ENCODE results near the gene R3HDM2.
"Not testable (repeated sequence)": the region's sequence is repeated elsewhere in the genome, so short reads cannot be mapped to it uniquely, and the experiment has no call there.

R3HDM2 gene

DNA sequence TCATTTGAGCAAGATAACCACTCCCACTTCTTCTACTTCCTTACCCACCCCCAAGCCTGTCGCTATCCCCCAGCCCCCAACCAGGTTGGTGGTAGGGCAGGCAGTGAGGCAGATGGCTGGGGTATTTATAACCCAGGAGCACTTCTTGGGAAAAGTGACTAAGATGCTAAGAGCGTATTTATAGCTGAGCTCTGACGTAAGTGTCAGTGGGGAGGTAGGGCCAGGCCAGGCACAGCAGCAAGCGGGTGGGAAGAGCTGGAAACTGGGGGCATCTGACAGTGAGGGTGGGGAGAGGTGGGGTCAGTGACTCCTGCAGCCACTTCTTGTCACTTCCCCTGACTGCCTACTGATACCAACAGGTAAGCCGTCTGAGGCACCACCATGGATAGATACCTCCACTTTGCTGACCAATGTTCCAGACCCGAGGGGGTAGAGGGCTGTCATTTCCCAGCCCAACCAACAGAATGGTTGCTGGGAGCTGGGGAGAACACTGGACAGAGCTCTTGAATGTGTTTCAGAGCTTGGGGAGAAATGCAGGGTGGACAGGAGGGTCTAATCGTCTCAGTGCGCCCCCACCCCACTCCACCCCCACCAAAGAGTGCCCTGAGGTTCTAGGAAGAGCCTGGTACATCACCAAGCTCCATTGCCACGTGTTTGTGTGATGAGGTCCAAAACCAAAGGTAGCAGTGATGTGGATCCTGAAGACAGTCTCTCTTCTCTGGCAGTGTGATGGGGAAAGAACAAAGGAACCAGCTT lies 21.5 kb upstream of the R3HDM2 start:
- DNase-seq = no peak

DNA sequence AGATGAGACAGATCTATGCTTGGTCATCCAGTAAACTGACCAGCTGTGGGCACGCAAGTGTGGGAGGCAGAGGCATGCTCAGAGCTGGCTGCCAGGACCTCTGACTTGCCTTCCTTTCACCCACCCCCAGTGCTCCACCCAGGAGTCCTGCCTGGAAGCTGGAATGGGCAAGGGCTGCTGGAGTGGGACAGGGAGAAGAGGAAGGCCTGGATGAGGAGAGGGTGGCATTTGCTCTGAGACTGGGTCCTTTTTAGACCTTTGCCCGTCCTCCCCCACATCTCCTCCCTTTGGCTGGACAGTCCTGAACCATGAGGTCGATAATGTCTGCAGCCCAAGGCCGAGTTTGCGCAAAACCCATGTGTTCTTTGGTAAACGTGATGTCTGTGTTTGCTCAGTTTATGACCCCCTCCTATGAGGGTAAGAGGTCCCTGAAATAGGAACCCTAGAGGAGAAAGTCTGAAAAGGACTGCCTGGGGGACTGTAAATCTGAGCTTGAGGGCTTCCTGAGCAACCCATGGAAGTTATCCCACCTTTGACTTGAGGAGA lies 20.5 kb upstream of the R3HDM2 start:
- no peak for DNase-seq

DNA sequence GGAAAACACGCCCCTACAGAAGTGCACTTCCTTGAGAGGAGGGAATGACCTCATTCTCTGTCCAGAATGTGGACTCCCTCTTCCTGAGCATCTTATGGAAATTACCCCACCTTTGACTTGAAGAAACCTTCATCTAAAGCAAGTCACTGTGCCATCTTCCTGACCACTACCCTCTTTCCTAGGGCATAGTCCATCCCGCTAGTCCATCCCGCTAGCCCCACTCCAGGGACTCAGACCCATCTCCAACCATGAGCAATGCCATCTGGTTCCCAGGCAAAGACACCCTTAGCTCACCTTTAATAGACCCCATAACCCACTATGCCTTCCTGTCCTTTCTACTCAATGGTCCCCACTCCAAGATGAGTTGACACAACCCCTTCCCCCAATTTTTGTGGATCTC lies 19.2 kb upstream of the R3HDM2 start:
- DNase-seq = no peak

DNA sequence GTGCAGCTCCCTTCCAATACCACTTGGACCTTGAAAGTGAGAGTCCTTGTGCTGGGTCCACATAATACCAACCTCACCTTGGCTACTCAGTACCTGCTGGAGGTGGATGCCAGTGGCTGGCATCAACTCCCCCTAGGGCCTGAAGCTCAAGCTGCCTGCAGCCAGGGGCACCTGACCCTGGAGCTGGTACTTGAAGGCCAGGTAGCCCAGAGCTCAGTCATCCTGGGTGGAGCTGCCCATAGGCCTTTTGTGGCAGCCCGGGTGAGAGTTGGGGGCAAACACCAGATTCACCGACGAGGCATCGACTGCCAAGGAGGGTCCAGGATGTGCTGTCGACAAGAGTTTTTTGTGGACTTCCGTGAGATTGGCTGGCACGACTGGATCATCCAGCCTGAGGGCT lies 18.5 kb upstream of the R3HDM2 start:
- DNase-seq = no peak

DNA sequence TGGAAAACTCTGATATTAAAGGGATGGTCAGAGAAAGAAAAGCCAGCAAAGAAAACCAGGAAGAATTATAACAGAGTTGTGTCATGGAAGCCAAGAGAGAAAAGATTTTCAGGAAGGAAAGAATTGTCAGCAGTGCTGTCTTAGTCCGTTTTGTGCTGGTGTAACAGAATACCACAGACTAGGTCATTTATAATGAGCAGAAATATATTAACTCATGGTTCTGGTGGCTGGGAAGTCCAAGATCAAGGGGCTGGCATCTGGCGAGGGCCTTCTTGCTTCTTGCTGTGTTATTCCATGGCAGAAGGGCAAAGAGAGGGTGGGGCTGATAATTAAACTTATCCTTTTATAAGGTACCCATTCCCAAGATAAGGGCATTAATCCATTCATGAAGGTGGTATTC lies 17.8 kb upstream of the R3HDM2 start:
- DNase-seq = no peak

DNA sequence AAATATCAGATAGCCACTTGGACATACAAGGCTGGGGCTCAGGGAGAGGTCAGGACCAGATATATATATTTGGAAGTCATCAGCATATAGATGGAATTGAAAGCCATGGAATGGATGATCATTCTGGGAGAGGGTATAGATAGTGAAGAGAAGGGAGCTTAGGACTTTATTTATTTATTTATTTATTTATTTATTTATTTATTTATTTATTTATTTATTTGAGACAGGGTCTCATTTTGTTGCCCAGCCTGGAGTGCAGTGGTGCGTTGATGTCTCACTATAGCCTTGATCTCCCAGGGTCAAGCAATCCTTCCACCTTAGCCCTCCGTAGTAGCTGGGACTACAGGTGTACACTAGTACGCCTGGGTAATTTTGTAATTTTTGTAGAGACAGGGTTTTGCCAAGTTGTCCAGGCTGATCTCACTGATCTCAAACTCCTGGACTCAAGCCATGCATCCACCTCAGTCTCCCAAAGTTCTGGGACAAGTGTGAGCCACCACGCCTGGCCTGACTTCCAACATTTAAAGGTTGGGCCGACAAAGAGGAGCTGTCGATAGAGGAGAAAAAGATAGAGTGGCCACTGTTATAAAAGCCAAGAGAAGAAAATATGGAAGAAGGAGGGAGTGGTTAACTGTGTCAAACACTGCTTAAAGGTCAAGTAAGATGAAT lies 15.6 kb upstream of the R3HDM2 start:
- no peak for DNase-seq

DNA sequence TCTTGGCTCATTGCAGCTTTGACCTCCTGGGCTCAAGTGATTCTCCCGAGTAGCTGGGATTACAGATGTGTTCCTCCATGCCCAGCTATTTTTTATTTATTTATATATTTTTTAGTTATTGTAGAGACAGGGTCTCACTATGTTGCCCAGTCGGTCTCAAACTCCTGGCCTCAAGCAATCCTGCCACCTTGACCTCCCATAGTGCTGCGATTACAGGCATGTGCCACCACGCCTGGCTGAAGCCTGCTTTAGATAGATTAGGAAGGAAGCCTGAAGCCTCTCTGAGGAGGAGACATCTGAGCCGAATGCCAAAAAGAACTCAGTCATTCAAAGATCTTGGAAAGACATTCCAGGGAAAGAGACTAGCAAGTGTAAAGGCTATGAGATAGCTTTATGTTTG lies 13.9 kb upstream of the R3HDM2 start:
- DNase-seq = no peak

DNA sequence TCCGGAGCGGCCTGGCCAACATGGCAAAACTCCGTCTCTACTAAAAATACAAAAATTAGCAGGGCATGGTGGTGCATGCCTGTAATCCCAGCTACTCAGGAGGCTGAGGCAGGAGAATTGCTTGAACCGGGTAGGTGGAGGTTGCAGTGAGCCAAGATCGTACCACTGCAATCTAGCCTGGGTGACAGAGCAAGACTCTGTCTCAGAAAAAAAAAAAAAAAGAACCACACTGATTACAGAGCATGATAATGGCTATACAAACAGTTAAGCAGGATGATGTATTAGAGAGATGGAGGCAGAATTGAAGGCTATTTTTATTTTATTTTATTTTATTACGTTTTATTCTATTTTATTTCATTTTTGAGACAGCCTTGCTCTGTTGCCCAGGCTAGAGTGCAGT lies 13.5 kb upstream of the R3HDM2 start:
- not testable (repeated sequence) for DNase-seq

DNA sequence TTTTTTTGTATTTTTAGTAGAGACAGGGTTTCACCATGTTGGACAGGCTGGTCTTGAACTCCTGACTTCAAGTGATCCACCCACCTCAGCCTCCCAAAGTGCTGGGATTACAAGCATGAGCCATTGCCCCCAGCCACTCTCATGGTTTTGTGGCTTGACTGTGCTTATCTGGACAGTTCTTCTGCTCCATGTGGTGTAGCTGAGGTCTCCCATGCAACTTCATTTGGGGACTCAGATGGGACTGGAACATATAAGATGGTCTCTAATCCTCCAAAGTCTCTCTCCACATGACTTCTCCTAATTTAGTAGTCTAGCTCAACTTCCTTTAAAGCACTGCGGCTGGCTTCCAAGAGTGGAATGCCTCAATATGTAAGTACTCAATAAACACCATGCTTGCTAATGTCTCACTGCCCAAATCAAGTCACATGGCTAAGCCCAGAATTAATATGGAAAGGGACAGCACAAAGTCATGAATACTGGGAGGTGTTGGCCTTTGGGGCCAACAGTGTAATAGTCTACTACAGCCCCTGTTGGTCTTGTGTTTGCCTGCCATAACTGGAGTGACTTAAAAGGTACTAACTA lies 11.1 kb upstream of the R3HDM2 start:
- no peak for DNase-seq

DNA sequence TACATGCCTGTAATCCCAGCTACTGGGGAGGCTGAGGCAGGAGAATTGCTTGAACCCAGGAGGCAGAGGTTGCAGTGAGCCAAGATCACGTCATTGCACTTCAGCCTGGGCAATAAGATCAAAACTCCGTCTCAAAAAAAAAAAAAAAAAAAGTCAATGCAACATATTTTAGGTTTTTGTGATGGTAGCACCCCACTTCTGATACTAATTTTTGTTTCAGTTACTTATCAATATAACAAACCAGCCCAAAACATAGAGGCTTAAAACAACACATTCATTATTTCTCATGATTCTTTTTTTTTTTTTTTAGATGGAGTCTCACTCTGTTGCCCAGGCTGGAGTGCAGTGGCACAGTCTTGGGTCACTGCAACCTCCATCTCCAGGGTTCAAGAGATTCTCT lies 10.6 kb upstream of the R3HDM2 start:
- not testable (repeated sequence) for DNase-seq

DNA sequence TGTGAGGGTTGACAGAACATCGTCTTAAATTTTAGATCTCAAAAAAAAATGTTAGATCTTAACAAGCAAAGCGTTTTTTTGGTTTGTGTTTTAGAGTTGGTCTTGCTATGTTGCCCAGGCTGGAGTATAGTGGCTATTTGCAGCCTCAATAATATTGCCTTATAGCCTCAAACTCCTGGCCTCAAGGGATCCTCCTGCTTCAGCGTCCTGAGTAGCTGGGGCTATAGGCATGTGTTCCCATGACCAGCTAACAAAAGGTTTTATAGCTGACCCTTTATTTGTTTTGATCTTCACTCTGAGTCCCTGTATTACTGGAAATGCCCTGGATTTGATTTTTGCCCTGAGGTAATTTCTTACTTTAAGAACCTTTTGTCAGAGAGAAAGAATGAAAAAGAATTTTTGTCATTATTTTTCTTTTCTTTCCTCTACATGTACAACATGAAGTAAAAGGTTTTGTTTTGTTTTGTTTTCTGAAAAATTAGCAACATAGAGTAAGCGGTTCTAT lies 9.0 kb upstream of the R3HDM2 start:
- DNase-seq = no peak

DNA sequence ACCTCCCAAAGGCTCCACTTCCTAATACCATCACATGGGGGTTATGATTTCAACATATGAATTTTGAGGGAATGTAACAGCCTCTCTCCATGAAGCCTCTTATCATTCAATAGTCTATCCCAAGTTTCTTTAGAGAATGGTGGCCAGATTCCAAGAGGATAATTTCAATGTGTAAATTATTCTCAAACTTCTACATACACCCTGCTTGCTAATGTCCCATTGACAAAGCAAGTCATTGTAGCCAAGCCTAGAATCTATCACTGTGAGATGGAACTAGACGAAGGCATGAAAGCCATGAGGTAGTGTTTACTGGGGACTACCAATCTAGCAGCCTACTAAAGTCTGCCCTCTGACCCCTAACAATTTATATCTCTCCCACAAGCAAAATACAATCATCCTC lies 7.6 kb upstream of the R3HDM2 start:
- DNase-seq = no peak

DNA sequence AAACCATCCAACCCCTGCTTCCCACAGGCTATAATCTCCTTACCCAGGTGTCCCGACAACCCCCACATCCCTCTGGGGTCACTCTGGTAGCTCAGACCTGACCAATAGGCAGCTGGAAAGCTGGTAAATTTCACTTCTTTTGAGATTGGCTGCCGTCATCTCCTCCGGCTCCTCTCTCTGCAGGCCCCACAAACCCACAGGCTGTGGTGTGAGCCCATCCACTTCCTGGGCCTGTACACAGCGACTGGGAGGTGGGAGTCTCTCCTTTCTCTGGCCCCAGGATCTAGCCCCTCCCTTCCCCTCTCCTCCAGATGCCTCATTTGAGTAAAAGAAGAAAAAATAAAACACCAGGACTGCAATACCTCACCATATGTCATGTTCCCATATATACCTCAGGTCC lies 4.5 kb upstream of the R3HDM2 start:
- DNase-seq = no peak

DNA sequence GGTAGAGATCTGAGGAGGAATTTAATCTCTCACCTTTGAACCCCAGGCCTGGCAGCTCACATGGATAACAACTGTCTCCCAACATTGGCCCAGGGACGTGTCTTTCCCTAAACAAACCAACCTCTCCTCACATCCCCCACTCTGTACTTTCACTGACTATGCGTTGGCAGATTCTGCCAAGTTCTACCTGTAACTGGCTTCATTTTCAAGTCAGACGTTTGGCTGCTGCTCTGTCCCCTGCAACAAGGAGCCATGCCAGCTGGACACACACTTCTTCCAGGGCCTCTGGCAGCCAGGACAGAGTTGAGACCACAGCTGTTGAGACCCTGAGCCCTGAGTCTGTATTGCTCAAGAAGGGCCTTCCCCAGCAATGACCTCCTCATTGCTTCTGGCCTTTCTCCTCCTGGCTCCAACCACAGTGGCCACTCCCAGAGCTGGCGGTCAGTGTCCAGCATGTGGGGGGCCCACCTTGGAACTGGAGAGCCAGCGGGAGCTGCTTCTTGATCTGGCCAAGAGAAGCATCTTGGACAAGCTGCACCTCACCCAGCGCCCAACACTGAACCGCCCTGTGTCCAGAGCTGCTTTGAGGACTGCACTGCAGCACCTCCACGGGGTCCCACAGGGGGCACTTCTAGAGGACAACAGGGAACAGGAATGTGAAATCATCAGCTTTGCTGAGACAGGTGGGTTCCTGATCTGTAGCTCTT lies 3.8 kb upstream of the R3HDM2 start, which contains the start of gene INHBC:
TSS of gene INHBC (plus strand) at position 268 of the 707 bp plus-strand sequence. CDS start at position 371, 103 bp downstream.
- no peak for DNase-seq

DNA sequence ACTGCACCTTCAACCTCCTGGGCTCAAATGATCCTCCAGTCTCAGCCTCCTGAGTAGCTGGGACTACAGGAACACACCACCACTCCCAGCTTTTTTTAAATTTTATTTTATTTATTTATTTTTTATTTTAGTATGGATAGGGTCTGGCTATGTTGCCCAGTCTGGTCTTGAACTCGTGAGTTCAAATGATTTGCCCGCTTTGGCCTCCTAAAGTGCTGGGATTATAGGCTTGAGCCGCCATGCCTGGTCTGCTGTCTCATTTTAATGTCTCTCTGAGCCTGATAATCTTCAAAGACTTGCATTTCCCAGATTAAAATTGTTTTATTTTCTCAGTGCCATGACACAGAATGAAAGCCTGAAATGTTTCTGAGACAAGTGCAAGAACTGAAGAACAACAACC lies 2.5 kb upstream of the R3HDM2 start:
- no peak for DNase-seq

DNA sequence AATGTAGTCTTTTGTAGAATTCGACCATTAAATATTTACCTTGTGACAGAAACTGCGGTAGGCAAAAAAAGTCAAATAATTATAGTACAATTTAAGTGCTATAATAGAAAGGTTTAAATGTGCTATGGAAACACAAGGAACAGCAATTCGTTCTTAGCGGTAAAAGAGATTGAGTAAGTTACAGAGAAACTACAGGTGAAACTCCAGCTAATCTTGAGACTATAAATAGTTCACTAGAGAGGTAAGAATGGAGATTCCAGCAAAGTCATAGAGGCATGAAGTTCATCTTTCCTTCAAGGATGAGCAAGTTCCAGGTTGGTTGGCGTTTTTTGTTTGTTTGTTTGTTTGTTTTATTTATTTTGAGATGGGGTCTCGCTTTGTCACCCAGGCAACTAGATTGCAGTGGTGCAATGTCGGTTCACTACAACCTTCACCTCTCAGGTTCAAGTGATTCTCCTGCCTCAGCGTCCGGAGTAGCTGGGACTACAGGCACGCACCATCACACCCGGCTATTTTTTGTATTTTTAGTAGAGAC lies 878 bp upstream of the R3HDM2 start:
- DNase-seq = no peak

DNA sequence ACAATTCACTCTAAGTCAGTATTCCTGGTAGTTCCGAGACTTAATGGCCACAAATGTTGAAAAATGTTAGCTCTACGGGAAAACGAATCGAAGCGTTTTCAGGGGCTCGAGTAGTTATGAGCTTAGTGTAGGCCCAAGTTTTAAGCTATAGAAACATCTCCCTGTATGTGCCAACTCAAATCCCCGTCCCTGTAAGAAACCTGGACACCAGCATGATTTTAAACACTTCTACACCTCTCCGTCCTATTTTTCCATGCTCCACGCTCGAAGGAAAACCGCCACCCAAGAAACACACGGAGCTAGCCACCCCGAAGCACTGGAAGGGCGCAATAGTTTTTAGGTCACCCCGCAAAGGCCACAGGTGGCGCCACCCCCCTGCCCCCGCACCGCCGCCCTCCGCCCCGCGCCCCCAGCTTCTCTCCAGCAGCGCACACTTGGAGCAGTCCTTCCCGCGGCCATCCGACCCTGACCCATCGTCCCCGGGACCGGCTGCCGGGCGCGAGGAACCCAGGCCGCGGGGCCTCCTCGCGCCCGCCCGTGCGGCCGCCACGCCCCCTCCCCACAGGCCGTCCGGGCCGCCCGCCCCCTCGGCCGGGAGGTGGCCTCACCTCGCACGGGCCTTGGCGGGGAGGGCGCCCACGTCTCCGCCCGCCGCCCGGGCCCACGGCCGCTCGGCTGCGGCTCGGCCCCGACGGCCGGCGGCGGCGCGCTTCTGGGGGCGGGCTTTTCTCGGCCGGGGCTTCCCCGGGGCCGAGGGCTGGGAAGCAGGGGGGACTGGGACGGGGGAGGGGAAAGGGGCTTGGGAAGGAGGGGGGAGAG lies 522 bp downstream of the R3HDM2 start:
- DNase-seq = peak; percentile 83

DNA sequence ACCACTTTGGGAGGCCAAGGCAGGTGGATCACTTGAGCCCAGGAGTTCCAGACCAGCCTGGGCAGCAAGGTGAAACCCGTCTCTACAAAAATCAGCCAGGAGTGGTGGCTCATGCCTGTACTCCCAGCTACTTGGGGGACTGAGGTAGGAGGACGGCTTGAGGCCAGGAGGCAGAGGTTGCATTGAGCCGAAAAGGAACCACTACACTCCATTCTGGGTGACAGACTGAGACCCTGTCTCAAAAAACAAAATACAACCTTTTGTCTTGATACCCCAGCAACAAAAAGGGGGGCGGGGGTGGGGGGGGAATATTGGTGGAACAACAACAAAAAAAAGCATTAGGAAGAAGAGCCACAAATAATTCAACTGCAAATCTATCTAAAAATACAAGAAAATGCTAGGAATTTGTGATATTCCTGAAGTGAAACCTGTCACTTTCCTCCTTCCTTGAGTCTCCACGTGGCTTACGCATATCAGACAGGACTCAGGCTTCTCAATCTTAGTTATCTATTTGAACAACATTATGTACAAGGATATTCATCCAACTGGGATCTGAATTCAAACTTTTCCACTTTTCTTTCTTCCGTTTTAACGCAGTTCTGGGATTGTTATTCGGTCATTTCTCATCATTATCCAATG lies 1.3 kb downstream of the R3HDM2 start:
- DNase-seq = no peak

DNA sequence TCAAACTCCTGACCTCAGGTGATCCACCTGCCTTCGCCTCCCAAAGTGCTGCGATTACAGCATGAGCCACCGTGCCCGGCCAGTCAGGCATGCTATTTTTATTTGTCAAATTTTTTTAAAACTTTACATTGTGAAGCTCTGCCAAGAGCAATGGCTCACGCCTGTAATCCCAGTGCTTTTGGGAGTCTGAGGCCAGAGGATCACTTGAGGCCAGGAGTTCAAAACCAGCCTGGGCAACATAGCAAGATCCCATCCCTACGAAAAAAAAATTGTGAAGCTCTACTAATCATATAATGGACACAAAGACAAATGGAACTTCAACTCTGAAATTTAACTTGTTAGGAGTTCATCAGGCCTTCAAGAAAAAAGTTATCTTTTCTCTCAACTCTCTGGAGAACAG lies 1.9 kb downstream of the R3HDM2 start:
- no peak for DNase-seq

DNA sequence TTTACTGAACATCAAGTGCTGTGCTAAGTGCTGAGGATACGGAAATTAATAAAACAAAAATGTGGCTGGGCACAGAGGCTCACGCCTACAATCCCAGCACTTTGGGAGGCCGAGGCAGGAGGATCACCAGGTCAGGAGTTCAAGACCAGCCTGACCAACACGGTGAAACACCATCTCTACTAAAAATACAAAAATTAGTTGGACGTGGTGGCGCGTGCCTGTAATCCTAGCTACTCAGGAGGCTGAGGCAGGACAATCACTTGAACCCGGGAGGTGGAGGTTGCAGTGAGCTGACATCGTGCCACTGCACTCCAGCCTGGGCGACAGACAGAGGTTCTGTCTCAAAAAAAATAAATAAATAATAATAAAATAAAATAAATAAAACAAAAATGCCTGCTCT lies 3.9 kb downstream of the R3HDM2 start:
- not testable (repeated sequence) for DNase-seq

DNA sequence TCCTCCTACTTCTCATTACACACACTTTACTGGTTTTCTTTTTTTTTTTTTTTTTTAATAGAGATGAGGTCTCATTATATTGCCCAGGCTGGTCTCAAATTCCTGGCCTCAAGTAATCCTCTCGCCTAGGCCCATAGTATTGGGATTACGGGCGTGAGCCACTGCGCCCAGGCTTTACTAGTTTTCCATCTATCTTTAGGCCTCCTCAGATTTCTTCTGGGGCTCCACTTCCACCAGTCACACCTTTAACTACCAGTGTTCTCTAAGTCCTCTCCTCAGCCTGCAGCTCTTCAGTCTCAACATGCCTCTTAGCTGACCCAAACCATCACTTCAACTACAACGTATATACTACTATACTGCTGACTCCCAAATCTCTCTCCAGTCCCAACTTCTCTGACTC lies 10.4 kb downstream of the R3HDM2 start:
- no peak for DNase-seq
